Measurements from ENCODE around the gene EIF2S2.

The EIF2S2 gene

DNA sequence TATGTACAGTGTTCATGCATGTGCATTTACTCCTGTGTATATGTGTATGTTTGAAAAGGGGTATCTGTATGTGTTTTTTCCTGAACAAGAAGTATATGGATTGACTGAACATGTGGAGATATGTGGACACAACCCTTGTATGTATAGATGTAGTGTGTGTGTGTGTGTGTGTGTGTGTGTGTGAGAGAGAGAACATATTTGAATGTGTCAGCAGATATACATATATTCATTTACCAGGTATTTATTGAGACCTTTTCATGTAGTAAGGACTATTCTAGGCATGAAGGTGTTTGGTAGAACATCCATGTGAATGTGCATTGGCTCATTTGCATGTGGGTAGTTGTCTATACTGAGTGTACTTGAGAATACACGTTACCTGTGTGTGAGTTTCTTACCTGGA is 39.3 kb downstream of the EIF2S2 start:
- H3K9me3 ChIP-seq (ENCODE audit: control insufficient read depth, low read length) = no peaks in the 10 kb centered on the region
- 94% methylated on average over 1 of the region's 1 CpG for WGBS
- no peak overlapping the region for H2AFZ ChIP-seq (ENCODE audit: low read depth, low read length)
- no peak overlapping the region for H2BK5ac ChIP-seq (ENCODE audit: low read depth, low read length, poor library complexity, severe bottlenecking)
- H3K4me2 ChIP-seq (ENCODE audit: low read length, poor library complexity, severe bottlenecking) = no peak overlapping the region
- no peak overlapping the region for H3K9ac ChIP-seq (ENCODE audit: low read length)
- H4K8ac ChIP-seq (ENCODE audit: low read length) = no peak overlapping the region
- no peak overlapping the region for H2BK120ac ChIP-seq (ENCODE audit: low read depth, low read length)
- H3K18ac ChIP-seq (ENCODE audit: low read depth in 1 of 2, low read length in 2 of 2) = no peak overlapping the region
- no peak overlapping the region for H3K4ac ChIP-seq (ENCODE audit: low read depth in 1 of 2, low read length in 2 of 2)
- H4K91ac ChIP-seq (ENCODE audit: low read length) = no peak overlapping the region
- no peak for DNase-seq
- H3K27me3 ChIP-seq (ENCODE audit: control insufficient read depth in 1 of 2, insufficient read depth in 1 of 2, low read length in 2 of 2) = no peaks in the 10 kb centered on the region
- no peak overlapping the region for H3K23ac ChIP-seq (ENCODE audit: low read length in 2 of 2)
- no peak overlapping the region for H3K4me3 ChIP-seq (ENCODE audit: insufficient read depth in 1 of 2, low read depth in 1 of 2, low read length in 2 of 2)
- no peak overlapping the region for H2AK5ac ChIP-seq (ENCODE audit: low read length, severe bottlenecking)
- peaks cover 3% of the 10 kb centered on the region for H3K4me1 ChIP-seq (ENCODE audit: control insufficient read depth, insufficient read depth, low read depth, low read length)
- peaks cover 60% of the 10 kb centered on the region for H3K79me1 ChIP-seq (replicated peaks; ENCODE audit: low read length, poor library complexity, severe bottlenecking)
- peaks cover 31 to 45% of the 10 kb centered on the region in 2 experiments for H3K36me3 ChIP-seq (ENCODE audit: control insufficient read depth in 1 of 2, insufficient read depth in 2 of 2, low read depth in 1 of 2, low read length in 2 of 2)
- no peak overlapping the region for H3K14ac ChIP-seq (ENCODE audit: low read length in 2 of 2)
- H2BK12ac ChIP-seq (ENCODE audit: low read length in 2 of 2) = no peak overlapping the region
- H3K27ac ChIP-seq (ENCODE audit: low read length, poor library complexity, severe bottlenecking) = no peak overlapping the region
- no peak overlapping the region for H2BK15ac ChIP-seq (ENCODE audit: low read depth, poor library complexity, severe bottlenecking)

GRCh38 chr20:34072076-34072475 is 40.0 kb downstream of the EIF2S2 start:
- peaks cover 24 to 38% of the 10 kb centered on the region in 2 experiments for H3K36me3 ChIP-seq (ENCODE audit: control insufficient read depth in 1 of 2, insufficient read depth in 2 of 2, low read depth in 1 of 2, low read length in 2 of 2)
- no peak overlapping the region for H3K9ac ChIP-seq (ENCODE audit: low read length)
- no peak overlapping the region for H2BK12ac ChIP-seq (ENCODE audit: low read length in 2 of 2)
- DNase-seq = no peak
- H3K23ac ChIP-seq (ENCODE audit: low read length in 2 of 2) = no peak overlapping the region
- H3K79me1 ChIP-seq (replicated peaks; ENCODE audit: low read length, poor library complexity, severe bottlenecking) = peaks cover 56% of the 10 kb centered on the region
- H3K27me3 ChIP-seq (ENCODE audit: control insufficient read depth in 1 of 2, insufficient read depth in 1 of 2, low read length in 2 of 2) = no peaks in the 10 kb centered on the region
- no peak overlapping the region for H3K4ac ChIP-seq (ENCODE audit: low read depth in 1 of 2, low read length in 2 of 2)
- H4K91ac ChIP-seq (ENCODE audit: low read length) = no peak overlapping the region
- H2BK120ac ChIP-seq (ENCODE audit: low read depth, low read length) = no peak overlapping the region
- no peak overlapping the region for H3K4me2 ChIP-seq (ENCODE audit: low read length, poor library complexity, severe bottlenecking)
- no peak overlapping the region for H2AFZ ChIP-seq (ENCODE audit: low read depth, low read length)
- no peak overlapping the region for H3K14ac ChIP-seq (ENCODE audit: low read length in 2 of 2)
- H3K18ac ChIP-seq (ENCODE audit: low read depth in 1 of 2, low read length in 2 of 2) = no peak overlapping the region
- WGBS = over 99% methylated on average over 7 of the region's 8 CpGs
- no peaks in the 10 kb centered on the region for H3K9me3 ChIP-seq (ENCODE audit: control insufficient read depth, low read length)
- H4K8ac ChIP-seq (ENCODE audit: low read length) = no peak overlapping the region
- no peak overlapping the region for H3K27ac ChIP-seq (ENCODE audit: low read length, poor library complexity, severe bottlenecking)
- H3K4me1 ChIP-seq (ENCODE audit: control insufficient read depth, insufficient read depth, low read depth, low read length) = peaks cover 3% of the 10 kb centered on the region
- no peak overlapping the region for H2BK5ac ChIP-seq (ENCODE audit: low read depth, low read length, poor library complexity, severe bottlenecking)
- no peak overlapping the region for H2AK5ac ChIP-seq (ENCODE audit: low read length, severe bottlenecking)
- no peak overlapping the region for H2BK15ac ChIP-seq (ENCODE audit: low read depth, poor library complexity, severe bottlenecking)
- H3K4me3 ChIP-seq (ENCODE audit: insufficient read depth in 1 of 2, low read depth in 1 of 2, low read length in 2 of 2) = no peak overlapping the region

DNA sequence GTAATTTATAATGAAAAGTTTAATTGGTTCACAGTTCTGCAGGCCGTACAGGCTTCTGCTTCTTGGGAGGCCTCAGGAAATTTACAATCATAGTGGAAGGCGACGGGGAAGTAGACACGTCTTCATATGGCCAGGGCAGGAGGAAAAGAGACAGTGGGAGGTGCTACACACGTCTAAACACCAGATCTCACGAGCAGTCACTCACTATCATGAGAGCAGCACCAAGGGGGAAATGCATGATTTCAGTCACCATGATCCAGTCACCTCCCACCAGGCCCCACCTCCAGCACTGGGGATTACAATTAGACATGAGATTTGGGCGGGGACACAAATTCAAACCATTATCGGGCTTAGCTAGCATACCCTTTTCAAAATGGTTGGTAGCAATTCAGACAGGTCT is 41.2 kb downstream of the EIF2S2 start:
- no peak overlapping the region for H3K4me2 ChIP-seq (ENCODE audit: low read length, poor library complexity, severe bottlenecking)
- peaks cover 3% of the 10 kb centered on the region for H3K4me1 ChIP-seq (ENCODE audit: control insufficient read depth, insufficient read depth, low read depth, low read length)
- no peak overlapping the region for H2BK15ac ChIP-seq (ENCODE audit: low read depth, poor library complexity, severe bottlenecking)
- H3K9me3 ChIP-seq (ENCODE audit: control insufficient read depth, low read length) = no peaks in the 10 kb centered on the region
- no peak overlapping the region for H3K23ac ChIP-seq (ENCODE audit: low read length in 2 of 2)
- H2BK5ac ChIP-seq (ENCODE audit: low read depth, low read length, poor library complexity, severe bottlenecking) = no peak overlapping the region
- H3K14ac ChIP-seq (ENCODE audit: low read length in 2 of 2) = no peak overlapping the region
- no peak overlapping the region for H2AFZ ChIP-seq (ENCODE audit: low read depth, low read length)
- H3K4ac ChIP-seq (ENCODE audit: low read depth in 1 of 2, low read length in 2 of 2) = no peak overlapping the region
- 93% methylated on average over 8 of the region's 8 CpGs for WGBS
- H3K27ac ChIP-seq (ENCODE audit: low read length, poor library complexity, severe bottlenecking) = no peak overlapping the region
- H3K9ac ChIP-seq (ENCODE audit: low read length) = no peak overlapping the region
- peaks cover 17 to 28% of the 10 kb centered on the region in 2 experiments for H3K36me3 ChIP-seq (ENCODE audit: control insufficient read depth in 1 of 2, insufficient read depth in 2 of 2, low read depth in 1 of 2, low read length in 2 of 2)
- H4K8ac ChIP-seq (ENCODE audit: low read length) = no peak overlapping the region
- no peak overlapping the region for H3K4me3 ChIP-seq (ENCODE audit: insufficient read depth in 1 of 2, low read depth in 1 of 2, low read length in 2 of 2)
- no peak overlapping the region for H2BK12ac ChIP-seq (ENCODE audit: low read length in 2 of 2)
- no peaks in the 10 kb centered on the region for H3K27me3 ChIP-seq (ENCODE audit: control insufficient read depth in 1 of 2, insufficient read depth in 1 of 2, low read length in 2 of 2)
- no peak for DNase-seq
- peaks cover 55% of the 10 kb centered on the region for H3K79me1 ChIP-seq (replicated peaks; ENCODE audit: low read length, poor library complexity, severe bottlenecking)
- no peak overlapping the region for H2AK5ac ChIP-seq (ENCODE audit: low read length, severe bottlenecking)
- no peak overlapping the region for H3K18ac ChIP-seq (ENCODE audit: low read depth in 1 of 2, low read length in 2 of 2)
- no peak overlapping the region for H4K91ac ChIP-seq (ENCODE audit: low read length)
- H2BK120ac ChIP-seq (ENCODE audit: low read depth, low read length) = no peak overlapping the region

DNA sequence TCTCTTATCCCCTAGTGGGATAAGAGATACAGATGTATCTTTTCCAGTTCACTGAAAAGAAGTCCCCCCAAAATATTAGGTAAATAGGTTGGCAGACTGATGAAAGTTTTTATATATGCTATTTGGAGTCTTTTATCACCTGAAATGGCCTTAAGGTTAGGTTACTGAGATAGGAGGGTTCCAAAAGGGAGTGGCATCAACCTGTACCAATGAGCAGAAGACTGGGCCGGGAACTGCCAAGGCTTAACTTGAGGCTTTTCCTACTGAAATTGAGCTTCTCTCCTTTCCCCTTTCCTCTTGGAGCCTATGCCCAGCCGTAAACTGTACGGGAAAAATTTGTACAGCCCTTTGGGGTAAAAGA is 42.0 kb downstream of the EIF2S2 start:
- Histone ChIP-seq H3K4me2 (ENCODE audit: low read length, poor library complexity, severe bottlenecking) (no peak overlapping the region), H4K91ac (ENCODE audit: low read length) (no peak overlapping the region)
- no peak for DNase-seq

More for the DNA sequence above, 42.0 kb downstream of the EIF2S2 start:
- peaks cover 13 to 21% of the 10 kb centered on the region in 2 experiments for H3K36me3 ChIP-seq (ENCODE audit: control insufficient read depth in 1 of 2, insufficient read depth in 2 of 2, low read depth in 1 of 2, low read length in 2 of 2)
- no peak overlapping the region for H2BK5ac ChIP-seq (ENCODE audit: low read depth, low read length, poor library complexity, severe bottlenecking)
- H3K27me3 ChIP-seq (ENCODE audit: control insufficient read depth in 1 of 2, insufficient read depth in 1 of 2, low read length in 2 of 2) = no peaks in the 10 kb centered on the region
- no peak overlapping the region for H3K9ac ChIP-seq (ENCODE audit: low read length)
- no peak overlapping the region for H2BK120ac ChIP-seq (ENCODE audit: low read depth, low read length)
- H3K18ac ChIP-seq (ENCODE audit: low read depth in 1 of 2, low read length in 2 of 2) = no peak overlapping the region
- no peak overlapping the region for H2BK15ac ChIP-seq (ENCODE audit: low read depth, poor library complexity, severe bottlenecking)
- 86% methylated on average over 1 of the region's 3 CpGs for WGBS
- H2BK12ac ChIP-seq (ENCODE audit: low read length in 2 of 2) = no peak overlapping the region
- H3K9me3 ChIP-seq (ENCODE audit: control insufficient read depth, low read length) = no peaks in the 10 kb centered on the region
- H3K4me1 ChIP-seq (ENCODE audit: control insufficient read depth, insufficient read depth, low read depth, low read length) = peaks cover 7% of the 10 kb centered on the region
- H3K27ac ChIP-seq (ENCODE audit: low read length, poor library complexity, severe bottlenecking) = no peak overlapping the region
- H3K14ac ChIP-seq (ENCODE audit: low read length in 2 of 2) = no peak overlapping the region
- H3K4ac ChIP-seq (ENCODE audit: low read depth in 1 of 2, low read length in 2 of 2) = no peak overlapping the region
- H4K8ac ChIP-seq (ENCODE audit: low read length) = no peak overlapping the region
- peaks cover 55% of the 10 kb centered on the region for H3K79me1 ChIP-seq (replicated peaks; ENCODE audit: low read length, poor library complexity, severe bottlenecking)
- H2AK5ac ChIP-seq (ENCODE audit: low read length, severe bottlenecking) = no peak overlapping the region
- H3K23ac ChIP-seq (ENCODE audit: low read length in 2 of 2) = no peak overlapping the region
- H3K4me3 ChIP-seq (ENCODE audit: insufficient read depth in 1 of 2, low read depth in 1 of 2, low read length in 2 of 2) = no peak overlapping the region
- no peak overlapping the region for H2AFZ ChIP-seq (ENCODE audit: low read depth, low read length)
